GM12891 (cell line): ENCODE measurements around the gene PLCB1.
A peak's percentile ranks its signal among the peaks of the same experiment; 100 is the strongest.

Experiments
- DNase-seq: peaks from one replicate; pipeline ENCODE4 v3.0.0; 2011; ENCODE audit warnings: low spot score; ENCODE audit not compliant: insufficient read length
- FAIRE-seq: peaks from 2 replicates; lab custom pipeline; 2011; peaks lifted over from hg19 to GRCh38; lab: Jason Lieb, UNC
- PAX5 ChIP-seq: IDR thresholded peaks from 2 replicates; pipeline ENCODE4 v1.6.1; 2011; ENCODE audit warnings: low read length, moderate library complexity, mild to moderate bottlenecking; ENCODE audit not compliant: insufficient read depth, severe bottlenecking
- POLR2A ChIP-seq: IDR thresholded peaks from 2 replicates; pipeline ENCODE4 v1.6.1; 2011; ENCODE audit warnings: low read depth, low read length, control low read depth
- POLR2AphosphoS5 ChIP-seq: IDR thresholded peaks from 2 replicates; pipeline ENCODE4 v1.6.1; 2011; ENCODE audit warnings: low read depth, low read length, control low read depth
- POU2F2 ChIP-seq: IDR thresholded peaks from 2 replicates; pipeline ENCODE4 v1.6.1; 2011; ENCODE audit warnings: low read depth, mild to moderate bottlenecking, control low read depth, low read length, moderate library complexity
- SPI1 ChIP-seq: IDR thresholded peaks from 2 replicates; pipeline ENCODE4 v1.6.1; 2011; ENCODE audit warnings: low read depth, low read length, control low read depth
- TAF1 ChIP-seq: IDR thresholded peaks from 2 replicates; pipeline ENCODE4 v1.6.1; 2011; ENCODE audit warnings: low read depth, low read length, control low read depth

Gene PLCB1

DNA sequence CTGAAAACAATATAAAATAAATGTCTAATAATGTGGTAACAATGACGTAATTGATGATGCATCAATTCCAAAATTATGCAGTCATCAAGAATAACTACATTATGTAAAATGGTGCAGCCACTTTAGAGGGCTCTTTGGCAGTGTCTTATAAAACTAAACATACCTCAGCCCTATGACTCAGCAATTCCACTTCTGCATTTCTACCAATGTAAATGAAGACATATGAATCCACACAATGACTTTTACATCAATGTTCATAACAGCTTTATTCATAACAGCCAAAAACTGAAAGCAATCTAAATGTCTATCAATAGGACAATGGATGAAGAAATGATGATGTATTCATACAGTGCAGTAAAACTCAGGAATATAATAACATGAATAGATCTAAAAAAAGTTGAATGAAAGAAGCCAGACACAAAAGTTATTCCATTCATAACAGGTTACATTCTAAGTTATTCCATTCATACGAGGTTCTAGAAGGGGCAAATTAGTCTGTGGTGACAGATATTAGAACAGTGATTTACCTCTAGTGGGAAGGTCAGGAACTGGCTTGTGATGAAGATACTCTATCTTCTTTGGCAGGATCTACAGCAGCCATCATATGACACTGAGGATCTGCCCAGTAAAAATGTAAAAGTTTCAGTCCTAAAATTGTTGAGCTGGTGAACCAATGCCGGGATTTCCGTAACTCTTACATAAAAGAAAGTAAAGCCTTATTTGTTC is 396.1 kb downstream of the PLCB1 start:
- TF ChIP-seq SPI1 (peak; percentile 83), POU2F2 (no peak)
- no peak for DNase-seq
- no peak for FAIRE-seq

DNA sequence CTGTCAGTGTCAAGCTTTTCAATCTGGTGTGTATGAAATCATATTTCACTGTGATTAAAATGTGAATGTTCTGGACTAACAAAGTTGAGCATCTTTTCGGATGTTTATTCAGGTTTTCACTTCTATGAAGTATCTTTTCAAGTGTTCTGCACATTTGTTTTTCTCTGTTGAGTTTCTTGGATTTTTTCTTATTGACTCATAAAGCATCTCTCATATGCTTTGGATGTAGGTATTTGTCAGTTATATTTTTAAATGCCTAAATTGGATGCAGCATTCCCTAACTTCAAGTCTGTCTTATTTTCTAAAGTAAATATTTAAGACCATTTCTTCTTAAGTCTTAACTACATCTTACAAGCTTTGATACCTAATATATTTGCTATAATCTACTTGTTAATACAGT is 398.0 kb downstream of the PLCB1 start:
- FAIRE-seq (no peak), DNase-seq (no peak)
- TF ChIP-seq POU2F2 (no peak), SPI1 (no peak), TAF1 (no peak), POLR2A (no peak), PAX5 (no peak), POLR2AphosphoS5 (no peak)

GRCh38 chr20:8532169-8532568 is 400.1 kb downstream of the PLCB1 start:
- FAIRE-seq (no peak), DNase-seq (no peak)
- no peak for TF ChIP-seq PAX5
- no peak for TF ChIP-seq TAF1
- no peak for TF ChIP-seq POU2F2
- TF ChIP-seq SPI1 = no peak
- no peak for TF ChIP-seq POLR2AphosphoS5
- no peak for TF ChIP-seq POLR2A

GRCh38 chr20:8534368-8535160 is 402.5 kb downstream of the PLCB1 start:
- FAIRE-seq = no peak
- DNase-seq = no peak
- TF ChIP-seq POU2F2 (no peak), PAX5 (no peak), TAF1 (no peak), SPI1 (no peak), POLR2A (no peak), POLR2AphosphoS5 (no peak)

DNA sequence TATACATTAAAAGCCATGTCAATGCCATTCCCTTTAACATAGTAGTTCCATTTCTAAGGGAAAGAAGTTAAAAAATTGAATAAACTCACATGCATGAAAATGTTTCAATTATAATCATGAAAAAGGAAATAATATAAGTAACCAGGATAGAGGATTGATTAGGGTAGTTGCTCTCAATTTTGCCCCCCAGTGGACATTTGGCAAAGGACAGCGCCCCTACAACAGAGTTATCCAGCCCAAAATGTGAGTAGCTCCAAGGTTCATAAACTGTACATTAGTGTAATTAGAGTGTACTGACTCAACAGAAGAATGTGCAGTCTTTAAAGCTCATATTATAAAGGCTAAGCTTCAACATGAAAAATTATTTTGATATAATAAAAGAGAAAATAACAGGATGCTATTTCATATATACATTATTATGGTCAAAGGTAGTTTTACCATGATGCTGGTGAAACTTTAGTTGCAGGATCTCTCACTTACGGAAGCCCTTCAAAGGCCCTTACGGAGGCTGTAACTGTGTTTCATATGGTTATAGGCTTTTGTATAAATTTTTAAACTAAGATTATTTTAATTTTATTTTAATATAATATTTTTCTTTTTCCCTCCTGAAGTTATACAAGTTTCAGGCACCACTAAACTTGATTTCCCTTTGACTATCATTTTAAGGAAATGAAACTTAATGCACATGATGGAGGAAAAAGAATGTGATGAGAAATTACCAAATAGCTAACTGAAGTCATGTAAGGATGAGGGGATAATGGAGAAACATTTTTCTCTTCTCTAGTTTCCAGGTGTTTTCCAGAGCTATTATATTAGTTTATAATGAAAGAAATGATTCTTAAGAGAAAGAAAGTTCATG is 403.6 kb downstream of the PLCB1 start:
- TF ChIP-seq POLR2AphosphoS5 = no peak
- no peak for TF ChIP-seq TAF1
- TF ChIP-seq POU2F2 = no peak
- no peak for TF ChIP-seq PAX5
- no peak for TF ChIP-seq POLR2A
- no peak for TF ChIP-seq SPI1
- DNase-seq (no peak), FAIRE-seq (no peak)

- DNase-seq = no peak
- no peak for FAIRE-seq
Observed at GRCh38 chr20:8536262-8536618, 404.2 kb downstream of the PLCB1 start.

DNA sequence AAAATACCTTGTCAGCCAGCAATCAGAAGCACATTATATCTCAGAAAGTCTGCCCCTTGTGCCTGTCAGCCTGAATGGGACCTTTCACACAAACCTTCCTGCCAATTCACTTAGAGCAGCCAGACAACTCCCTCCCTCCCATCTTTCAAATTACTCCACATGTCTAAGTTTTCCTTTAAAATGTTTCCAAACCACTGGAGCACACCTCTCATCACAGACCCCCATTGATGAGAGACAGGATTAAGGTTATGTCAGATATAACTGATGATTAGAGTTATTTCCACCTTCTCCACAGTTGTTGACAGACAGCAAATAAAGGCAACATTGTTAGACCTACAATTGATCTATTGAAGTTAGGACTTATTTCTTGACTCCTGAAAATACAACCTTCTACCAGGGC is 408.4 kb downstream of the PLCB1 start:
- TF ChIP-seq PAX5 (no peak), POU2F2 (no peak), SPI1 (no peak), POLR2A (no peak), POLR2AphosphoS5 (no peak), TAF1 (no peak)
- DNase-seq (no peak), FAIRE-seq (no peak)

More at GRCh38 chr20:8536262-8536618, 404.2 kb downstream of the PLCB1 start:
- TF ChIP-seq POLR2AphosphoS5 (no peak), PAX5 (no peak), TAF1 (no peak), POU2F2 (no peak), SPI1 (no peak), POLR2A (no peak)

DNA sequence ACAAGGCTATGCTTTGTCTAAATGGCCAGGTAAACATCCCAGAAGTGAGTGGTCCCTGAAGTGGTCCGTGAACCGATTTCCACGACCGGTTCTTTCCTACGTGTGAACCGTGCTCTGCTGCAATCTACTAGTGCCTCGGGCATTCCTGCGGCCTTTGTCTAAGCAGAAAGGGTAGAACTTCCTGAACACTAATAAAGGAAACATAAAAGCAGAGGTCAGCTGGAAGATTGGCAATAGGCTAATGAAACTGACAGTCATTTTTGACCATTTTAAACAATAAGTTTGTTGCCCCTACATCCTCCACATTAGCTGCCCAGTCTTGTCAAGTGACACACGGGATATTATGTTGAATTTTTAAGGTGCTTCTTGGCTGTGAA is 410.0 kb downstream of the PLCB1 start:
- no peak for TF ChIP-seq PAX5
- TF ChIP-seq POLR2AphosphoS5 = no peak
- no peak for TF ChIP-seq POU2F2
- TF ChIP-seq SPI1 = no peak
- no peak for TF ChIP-seq POLR2A
- no peak for TF ChIP-seq TAF1
- FAIRE-seq (no peak), DNase-seq (no peak)

GRCh38 chr20:8545212-8545611 is 413.1 kb downstream of the PLCB1 start:
- FAIRE-seq = no peak
- TF ChIP-seq SPI1 (no peak), POU2F2 (no peak), TAF1 (no peak), POLR2AphosphoS5 (no peak), POLR2A (no peak), PAX5 (no peak)
- DNase-seq = no peak
